LNCAP (cell line): ENCODE data around the gene MSRB1.

Experiments used
- TF ChIP-seq, protein P1 (sequence below): fragments of 450-650 bp; IDR thresholded peaks from 2 replicates; pipeline ENCODE4 v1.5.1; 2017; ENCODE audit warnings: mild to moderate bottlenecking

MSRB1 gene

DNA sequence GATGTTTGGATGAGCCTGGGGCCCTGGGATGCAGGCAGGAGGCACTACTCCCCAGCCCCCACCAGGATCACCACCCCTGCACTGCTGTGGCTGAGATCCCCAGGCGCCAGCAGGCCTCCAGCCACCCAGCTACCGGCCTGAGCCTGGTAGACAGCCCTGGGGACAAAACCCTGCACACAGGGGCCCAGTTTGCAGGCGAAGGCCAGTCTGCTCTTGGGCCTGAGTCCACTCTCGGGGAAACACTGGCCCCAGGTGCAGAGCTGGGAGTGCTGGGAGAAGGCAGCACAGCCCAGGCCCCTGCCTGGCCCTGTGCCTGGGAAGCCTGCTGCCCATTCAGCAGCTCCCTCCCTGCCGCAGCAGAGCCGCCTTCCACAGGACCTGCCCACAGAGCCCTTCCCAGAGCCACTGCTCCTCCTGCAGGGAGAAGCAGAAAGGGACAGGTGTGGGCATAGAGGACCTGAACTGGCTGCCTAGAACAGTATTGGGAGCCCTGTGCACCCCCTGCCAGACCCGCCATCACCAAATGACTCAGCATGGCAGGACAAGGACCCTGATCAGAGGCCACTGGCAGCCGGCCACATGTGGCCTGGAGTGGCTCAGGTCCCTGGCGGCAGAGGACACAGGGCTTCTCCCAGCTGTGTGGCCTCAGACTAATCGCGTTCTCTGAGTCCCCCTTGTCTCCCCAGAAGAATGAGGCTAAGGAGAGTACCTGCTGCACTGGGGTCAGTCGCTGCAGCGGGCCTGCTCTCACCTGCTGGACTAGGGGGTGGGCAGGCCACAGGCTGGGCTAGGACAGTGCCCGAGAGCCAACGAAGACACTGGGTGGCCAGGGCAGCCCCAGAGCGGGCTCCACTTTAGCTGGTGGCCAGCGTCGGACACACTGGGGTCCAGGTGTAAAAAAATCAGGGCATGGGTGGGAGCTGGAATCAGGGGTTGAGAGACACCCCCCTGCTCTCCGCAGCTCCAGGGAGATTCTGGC lies 10.7 kb downstream of the MSRB1 start:
- TF ChIP-seq, protein P1, sequence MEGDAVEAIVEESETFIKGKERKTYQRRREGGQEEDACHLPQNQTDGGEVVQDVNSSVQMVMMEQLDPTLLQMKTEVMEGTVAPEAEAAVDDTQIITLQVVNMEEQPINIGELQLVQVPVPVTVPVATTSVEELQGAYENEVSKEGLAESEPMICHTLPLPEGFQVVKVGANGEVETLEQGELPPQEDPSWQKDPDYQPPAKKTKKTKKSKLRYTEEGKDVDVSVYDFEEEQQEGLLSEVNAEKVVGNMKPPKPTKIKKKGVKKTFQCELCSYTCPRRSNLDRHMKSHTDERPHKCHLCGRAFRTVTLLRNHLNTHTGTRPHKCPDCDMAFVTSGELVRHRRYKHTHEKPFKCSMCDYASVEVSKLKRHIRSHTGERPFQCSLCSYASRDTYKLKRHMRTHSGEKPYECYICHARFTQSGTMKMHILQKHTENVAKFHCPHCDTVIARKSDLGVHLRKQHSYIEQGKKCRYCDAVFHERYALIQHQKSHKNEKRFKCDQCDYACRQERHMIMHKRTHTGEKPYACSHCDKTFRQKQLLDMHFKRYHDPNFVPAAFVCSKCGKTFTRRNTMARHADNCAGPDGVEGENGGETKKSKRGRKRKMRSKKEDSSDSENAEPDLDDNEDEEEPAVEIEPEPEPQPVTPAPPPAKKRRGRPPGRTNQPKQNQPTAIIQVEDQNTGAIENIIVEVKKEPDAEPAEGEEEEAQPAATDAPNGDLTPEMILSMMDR = 0 out of 2 replicates have a peak, but pooled peaks have one; percentile 24

DNA sequence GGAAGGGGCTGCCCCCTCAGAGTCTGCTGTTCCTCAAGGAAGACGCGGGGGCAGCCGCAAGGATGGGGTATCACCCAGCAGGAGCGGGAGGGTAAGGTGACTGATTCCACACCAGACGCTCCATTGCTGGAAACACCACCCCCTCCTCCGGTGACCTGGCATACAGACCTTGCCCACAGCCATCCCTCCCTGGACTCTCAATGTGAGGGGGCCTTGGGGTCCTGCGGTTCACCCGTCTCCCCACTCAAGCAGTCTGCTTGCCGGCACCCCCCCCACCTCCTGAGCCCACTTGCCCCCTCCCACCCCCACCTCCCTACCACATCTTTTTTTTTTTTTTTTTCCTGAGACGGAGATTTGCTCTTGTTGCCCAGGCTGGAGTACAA lies 12.7 kb downstream of the MSRB1 start:
- TF ChIP-seq, protein P1 = no peak

- TF ChIP-seq, protein P1 = peak; percentile 96
Measured at GRCh38 chr16:1929578-1930337, 13.2 kb downstream of the MSRB1 start.

- TF ChIP-seq, protein P1 = no peak
Measured at GRCh38 chr16:1929105-1929504, 13.9 kb downstream of the MSRB1 start.

DNA sequence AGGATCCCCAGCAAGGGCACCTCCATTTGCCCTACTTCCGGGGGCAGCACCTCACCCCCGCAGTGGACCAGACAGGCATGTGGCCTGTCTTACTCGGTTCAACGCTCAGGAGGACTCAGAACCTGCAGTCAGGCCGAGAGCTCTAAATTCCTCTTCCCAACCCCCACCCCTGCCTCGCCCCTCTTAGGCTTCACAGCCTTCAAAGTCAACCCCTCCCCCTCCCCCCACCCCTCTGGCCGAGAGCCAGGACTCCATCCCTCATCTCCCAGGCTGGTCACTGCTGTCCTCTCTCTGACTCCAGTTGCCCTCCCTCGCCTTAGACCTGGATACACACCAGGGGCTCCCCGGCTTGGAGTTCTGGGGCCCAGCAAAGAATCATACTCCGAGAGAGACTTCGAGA lies 16.7 kb downstream of the MSRB1 start:
- TF ChIP-seq, protein P1 = no peak

DNA sequence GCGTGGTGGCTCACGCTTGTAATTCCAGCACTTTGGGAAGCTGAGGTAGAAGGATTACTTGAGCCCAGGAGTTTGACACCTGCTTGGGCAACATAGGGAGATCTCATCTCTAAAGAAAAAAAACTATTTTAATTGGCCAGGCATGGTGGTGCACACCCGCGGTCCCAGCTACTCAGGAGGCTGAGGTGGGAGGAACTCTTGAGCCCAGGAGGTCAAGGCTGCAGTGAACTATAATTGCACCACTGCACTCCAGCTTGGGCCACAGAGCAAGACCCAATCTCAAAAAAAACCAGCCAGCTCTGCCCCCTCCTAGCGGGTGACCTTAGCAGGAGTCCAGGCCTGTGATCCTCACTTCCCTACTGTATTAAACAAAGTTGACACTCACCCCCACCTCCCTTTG lies 18.9 kb downstream of the MSRB1 start:
- TF ChIP-seq, protein P1 = no peak

GRCh38 chr16:1923299-1924034 lies 19.5 kb downstream of the MSRB1 start:
- TF ChIP-seq, protein P1 = no peak
